NCI-H2081 treated with DMSO at 0.1 percent for 48 hours (cell line): ENCODE measurements around the gene FEV.
A peak's percentile ranks its signal among the peaks of the same experiment; 100 is the strongest.
"Not testable (repeated sequence)": the region's sequence is repeated elsewhere in the genome, so short reads cannot be mapped to it uniquely, and the experiment has no call there.

Experiments used
- DNase-seq: peaks from one replicate; lab custom pipeline; 2025; lab: John Stamatoyannopoulos, UW

Gene FEV

DNA sequence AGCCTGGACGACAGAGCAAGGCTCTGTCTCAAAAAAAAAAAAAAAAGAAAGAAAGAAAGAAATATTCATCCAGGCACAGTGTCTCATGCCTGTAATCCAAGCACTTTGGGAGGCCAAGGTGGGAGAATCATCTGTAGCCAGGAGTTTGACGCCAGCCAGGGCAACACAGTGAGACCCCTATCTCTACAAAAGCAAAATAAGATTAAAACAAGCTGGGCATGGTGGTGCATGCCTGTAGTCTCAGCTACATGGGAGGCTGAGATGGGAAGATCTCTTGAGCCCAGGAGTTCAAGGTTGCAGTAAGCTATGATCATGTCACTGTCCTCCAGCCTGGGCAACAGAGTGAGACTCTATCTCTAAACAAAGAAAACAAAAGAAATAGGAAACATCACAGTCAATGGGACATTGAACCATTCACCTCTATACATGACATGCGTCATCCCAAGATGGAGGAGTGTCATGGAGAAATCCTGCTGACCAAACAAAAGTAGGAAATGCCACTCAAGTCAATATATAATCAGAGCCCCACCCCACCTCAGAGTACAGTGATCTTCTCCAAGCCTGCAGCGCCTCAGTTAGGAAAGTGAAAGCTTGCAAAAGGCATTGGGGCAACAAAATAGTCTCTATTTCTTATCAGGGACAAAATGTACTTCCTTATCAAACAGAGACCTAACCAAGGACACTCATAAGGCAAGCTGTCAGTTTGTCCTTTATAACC, 9.8 kb downstream of the FEV start:
- DNase-seq, result no peak

DNA sequence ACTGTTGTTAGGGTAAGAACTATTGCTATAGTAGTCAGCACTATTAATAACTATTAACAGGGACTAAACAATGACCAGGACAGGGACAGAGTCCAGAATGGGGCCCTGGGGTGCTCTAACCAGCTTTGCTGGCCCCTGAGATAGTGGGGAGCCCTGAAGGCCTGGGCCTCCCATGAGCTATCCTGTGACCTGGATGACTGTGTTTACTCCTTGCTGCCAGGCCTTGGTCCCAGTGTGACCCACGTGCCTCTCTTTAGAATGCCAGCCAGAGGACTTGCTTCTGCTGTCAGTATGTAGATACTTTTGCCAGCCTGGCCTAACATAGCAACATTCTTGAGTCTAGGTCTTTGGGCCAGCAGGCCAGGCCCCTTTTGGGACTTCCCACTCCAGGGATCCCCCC, 14.1 kb downstream of the FEV start:
- no peak for DNase-seq

DNA sequence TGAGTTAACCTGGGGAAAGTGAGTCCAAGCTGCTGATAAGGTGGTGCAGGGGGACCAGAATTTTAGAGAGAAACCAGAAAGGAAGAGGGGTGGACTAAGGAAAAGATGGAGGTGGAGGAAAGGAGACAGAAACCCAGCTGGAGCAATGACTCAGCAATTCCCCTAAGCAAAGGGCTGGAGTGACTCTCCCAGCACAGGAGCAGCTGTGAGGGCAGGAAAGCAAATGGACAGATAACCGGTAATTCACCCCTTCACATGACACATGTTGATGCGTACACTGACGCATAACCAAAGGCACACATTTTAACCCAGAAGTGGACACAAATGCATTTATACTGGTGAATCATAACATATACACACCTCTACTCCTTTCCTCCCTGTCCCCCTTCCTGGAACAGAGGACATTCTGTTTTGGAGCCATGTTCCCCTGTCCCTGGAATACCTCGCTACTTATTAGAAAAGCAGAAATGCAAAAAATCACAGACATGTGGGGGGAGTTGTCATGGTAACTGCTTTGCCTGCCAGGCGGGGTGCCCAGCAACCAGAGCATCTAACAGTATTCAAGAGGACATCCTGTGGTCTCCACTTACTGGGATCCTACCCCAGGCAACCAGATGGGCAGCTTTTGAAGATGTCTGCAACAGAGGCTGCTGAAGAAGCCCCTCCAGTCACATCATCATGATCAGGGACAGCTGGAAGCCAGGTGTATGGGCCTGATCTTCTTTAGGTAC, 20.8 kb downstream of the FEV start:
- DNase-seq, result no peak

DNA sequence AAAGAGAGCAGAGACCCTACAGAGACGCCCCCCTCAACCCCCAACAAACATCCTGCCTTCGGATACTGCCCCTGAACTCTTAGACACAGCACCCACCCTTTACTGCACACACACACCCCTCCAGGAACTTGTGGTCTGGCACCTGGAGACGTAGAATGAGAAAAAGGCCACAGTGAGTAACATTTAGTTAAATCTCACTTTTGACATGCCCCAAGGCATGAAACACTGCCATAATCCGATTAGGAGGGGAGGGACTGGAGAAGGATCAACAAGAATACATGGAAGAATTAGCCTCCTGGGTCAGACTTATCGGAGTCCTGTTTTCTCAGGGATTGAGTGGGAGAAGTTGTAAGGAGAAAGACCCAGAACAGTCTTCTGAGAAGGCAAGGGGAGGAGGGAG, 21.4 kb downstream of the FEV start:
- DNase-seq, result no peak

DNA sequence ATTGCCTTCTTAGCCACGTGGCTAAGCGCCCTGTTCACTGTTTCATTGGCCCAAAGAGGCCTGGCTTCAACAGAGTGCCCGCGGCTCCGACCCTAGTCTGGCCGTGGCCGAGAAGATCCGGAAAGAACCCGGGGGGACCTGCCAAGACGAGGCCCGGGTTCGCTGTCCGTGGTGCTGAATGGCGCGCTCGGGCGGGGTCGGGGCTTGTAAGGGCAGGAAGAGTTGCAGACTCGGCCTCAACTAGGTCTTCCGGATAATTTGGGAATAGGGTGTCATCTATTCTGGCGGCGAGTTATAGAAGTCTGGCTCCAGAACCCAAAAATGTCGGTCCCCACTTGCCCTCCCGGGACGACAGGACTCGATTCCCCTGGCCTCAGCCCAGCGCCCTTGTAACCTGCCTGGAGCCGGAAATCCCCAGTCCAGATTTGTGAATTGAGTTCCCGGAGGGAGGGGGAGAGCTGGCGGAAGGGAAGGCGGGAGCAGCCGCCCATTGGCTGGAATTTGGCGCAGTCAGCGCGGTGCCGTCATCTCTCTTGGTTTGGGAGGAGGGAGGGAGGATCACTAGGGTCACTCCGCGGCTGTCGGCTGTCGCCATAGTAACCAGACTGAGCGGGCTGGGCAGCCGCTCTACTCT, 22.0 kb downstream of the FEV start:
- DNase-seq, result peak; percentile 91

DNA sequence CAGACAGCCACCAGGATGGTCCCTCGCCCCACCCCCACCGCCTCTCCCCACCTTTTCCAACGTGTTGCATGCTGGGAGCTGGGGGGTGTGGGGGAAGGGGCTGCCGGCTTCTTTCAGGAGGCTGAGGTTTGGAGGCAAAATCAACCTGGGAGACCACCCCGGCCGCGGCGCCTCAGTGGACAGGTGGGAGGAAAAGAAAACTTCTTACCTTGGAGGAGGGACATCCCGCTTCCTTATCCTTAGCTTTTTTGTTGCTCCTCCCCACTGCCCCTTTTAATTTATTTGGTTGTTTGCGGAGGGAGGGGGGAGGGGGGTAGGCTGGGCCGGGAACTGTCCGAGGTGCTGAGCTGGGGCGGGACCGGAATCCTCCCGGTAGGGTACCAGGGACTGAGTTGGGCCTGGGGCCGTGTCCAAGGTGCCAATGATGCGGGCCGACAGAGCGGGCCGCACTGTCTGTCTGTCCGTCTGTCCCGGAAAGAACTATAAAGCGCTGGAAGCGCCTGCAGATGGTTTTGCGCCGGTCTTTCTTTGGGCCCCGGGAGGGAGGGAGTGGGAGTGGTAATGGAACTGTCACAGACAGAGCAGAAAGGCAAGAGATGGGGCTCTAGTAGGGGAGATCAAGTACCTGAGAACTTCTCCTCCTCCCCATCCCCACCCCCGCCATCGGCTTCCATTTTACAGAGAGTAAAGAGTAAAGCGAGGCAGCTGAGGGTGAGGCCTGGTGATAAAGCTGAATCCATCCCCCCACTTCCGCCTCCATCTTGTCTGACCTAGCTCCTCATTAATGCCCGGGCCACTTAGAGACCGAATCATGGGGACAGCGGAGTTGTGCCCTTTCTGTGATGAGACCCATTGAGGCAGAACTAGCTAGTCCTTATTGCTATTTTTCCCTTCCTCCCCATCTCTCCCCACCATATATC, 23.1 kb downstream of the FEV start:
- no peak for DNase-seq

DNA sequence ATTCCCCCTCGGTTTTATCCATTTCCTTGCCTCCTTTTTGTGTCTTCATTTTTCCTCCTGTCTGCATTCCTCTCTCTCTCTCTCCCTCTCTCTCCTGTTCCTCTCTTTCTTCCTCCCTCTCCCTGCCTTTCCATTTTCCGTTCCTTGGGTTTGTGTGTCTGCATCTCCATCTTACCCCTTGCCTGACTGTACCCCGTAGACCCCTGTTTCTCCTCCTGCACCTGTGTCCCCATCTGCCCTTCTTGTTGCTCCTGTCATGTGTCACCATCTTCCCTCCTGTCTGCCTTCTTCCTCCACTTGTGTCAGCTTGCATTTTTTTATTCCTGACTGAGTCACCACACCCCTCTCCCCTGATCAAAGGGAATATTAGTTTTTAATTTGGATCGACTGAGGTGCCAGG, 23.8 kb downstream of the FEV start:
- DNase-seq, result no peak

DNA sequence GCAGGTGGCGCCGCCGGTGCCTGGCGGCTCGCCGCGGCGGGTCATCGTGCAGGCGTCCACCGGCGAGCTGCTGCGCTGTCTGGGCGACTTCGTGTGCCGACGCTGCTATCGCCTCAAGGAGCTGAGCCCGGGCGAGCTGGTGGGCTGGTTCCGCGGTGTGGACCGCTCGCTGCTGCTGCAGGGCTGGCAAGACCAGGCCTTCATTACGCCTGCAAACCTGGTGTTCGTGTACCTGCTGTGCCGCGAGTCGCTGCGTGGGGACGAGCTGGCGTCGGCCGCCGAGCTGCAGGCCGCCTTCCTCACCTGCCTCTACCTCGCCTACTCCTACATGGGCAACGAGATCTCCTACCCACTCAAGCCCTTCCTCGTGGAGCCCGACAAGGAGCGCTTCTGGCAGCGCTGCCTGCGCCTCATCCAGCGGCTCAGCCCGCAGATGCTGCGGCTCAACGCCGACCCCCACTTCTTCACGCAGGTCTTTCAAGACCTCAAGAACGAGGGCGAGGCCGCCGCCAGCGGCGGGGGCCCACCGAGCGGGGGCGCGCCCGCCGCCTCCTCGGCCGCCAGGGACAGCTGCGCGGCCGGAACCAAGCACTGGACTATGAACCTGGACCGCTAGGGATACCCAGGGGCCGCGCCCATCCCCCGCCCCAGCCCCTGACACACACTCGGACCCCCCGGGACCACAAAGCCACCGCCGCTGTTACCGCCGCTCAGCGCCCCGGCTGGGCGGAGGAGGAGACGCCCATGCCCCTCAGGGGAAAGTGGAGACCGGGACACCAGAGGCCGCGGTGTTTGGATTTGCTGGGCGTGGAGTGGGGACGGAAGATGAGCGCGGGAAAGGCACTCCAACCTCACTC, 24.4 kb downstream of the FEV start:
- DNase-seq, result no peak

DNA sequence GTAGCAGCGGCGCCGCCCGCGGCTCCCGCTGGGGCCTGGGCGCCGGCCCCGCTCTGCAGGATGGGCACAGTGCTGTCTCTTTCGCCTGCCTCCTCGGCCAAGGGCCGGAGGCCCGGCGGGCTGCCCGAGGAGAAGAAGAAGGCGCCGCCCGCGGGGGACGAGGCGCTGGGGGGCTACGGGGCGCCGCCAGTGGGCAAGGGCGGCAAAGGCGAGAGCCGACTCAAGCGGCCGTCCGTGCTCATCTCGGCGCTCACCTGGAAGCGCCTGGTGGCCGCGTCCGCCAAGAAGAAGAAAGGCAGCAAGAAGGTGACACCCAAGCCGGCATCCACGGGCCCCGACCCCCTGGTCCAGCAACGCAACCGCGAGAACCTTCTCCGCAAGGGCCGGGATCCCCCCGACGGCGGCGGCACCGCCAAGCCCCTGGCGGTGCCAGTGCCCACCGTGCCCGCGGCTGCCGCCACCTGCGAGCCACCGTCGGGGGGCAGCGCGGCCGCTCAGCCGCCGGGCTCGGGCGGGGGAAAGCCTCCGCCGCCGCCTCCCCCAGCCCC, 25.1 kb downstream of the FEV start:
- no peak for DNase-seq

DNA sequence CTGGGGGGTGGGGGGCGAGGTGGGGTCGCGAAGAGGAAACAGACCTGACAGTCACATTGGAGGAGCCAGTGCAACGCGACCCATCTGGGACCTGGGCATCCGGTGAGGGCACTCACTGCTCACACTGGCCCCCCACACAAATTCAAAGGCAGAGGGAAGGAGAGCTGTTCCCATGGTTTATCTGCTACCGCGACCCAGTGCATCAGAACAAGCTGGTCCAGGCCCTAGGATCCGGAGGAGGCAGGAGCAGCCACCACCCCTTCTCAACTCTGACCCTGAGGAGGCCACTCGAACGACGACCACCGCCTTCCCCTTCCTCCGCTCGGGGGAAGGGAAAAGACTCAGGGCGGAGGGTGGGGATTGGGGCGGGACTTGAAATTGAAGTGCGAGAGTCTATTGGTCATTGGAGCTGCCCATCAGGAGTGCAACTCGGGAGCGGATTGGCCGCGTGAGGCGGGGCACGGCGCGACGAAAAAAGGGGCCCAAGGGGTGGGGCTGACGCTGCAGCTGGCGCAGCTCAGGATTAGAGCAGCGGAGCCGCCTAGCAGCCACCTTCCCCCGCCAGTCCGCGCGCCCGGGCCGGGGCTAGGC, 25.7 kb downstream of the FEV start, which contains the start of gene CDK5R2:
CDK5R2 (plus strand) TSS at position 526 of the 591 bp plus-strand sequence. CDS start 155 bp downstream, outside the sequence.
- peak; percentile 76 for DNase-seq

DNA sequence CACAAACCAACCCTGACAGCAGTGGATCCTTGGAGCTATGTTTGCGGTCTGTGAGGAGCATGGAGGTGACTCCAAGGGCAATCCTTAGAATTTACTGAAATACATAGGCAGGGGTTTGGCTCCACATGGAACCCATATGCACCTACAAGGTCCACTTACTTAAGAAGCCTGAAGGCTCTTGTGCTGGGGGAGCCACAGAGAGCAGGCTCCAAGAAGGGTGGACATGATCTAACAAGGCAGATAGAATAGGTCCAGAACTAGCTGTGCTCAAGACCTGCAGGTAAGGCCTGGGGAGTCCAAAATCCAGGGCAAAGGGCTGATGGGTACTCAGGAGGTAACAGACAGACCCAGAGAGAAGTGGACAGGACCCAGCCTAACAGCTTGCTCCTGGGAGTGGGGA, 26.7 kb downstream of the FEV start:
- DNase-seq, result no peak

DNA sequence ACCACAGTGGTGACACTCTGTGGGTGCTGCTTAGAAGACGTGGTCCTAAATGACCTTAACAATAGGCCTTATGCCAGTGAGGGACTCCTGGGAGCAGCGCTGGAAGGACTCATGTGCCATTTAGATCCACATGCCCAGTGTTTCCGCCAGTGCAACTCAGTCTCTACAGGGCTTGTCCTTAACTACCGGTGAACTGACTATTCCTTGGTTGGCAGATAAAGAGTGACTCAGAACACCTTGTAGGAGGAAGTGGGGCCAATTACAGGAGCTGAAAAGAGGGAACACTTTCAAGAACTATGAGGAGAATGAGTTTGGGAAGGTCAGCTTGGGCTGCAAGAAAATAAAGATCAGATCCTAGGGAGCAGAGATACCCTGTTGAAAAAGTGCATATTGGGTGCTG, 27.3 kb downstream of the FEV start:
- no peak for DNase-seq

DNA sequence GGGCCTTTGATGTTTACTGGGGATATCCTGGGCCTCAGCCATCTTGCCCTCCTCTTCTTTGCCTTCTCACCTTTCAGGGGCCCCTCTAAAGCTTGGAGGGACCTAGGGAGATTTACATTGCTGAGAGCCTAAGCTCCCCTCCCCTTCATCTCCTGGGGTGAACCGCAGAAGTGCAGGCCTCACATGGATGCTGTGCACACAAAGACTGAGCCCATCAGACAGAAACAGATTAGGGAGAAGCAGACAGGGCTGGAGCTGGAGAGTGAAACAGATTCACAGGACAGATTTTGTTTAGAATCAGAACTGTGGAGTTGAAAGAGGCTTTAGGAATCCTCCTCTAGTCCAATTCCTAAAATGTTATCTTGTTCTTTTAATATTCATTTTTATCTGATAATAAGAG, 28.9 kb downstream of the FEV start:
- no peak for DNase-seq

DNA sequence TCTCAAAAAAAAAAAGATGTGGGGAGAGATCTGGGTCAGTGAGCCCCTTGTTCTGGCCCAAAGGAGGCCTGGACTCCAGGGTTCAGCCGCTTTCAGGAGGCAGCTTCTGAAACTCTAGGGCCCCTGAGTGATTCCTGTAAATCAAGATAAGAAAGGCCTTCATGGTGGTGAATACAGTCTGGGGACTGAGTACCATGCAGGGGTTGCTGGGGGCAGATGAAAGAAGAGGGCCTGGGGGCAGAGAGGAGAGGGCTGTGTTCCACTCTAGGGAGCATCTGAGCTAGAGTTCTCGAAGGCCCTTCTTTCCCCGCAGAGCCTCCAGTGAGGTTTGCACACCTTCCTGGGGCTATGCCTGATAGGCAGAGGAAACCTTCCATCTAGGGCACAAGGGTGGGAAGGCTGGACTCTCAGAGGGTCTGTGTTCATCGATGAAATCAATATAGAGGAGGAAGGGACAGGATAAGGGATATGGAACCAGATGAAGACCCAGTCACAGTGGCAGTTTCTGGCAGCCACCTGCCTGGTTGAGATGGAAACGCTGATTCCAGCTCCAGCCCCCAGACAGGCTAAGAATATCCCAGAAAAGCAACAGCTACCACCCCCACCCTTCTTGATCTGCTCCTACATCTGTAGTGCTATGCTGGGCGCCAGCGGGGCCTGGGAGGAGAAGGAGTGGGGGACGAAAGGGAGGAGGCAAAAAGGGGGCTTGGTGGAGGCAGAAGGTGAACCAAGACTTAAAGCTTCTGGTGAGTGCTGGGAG, 30.3 kb downstream of the FEV start:
- no peak for DNase-seq

DNA sequence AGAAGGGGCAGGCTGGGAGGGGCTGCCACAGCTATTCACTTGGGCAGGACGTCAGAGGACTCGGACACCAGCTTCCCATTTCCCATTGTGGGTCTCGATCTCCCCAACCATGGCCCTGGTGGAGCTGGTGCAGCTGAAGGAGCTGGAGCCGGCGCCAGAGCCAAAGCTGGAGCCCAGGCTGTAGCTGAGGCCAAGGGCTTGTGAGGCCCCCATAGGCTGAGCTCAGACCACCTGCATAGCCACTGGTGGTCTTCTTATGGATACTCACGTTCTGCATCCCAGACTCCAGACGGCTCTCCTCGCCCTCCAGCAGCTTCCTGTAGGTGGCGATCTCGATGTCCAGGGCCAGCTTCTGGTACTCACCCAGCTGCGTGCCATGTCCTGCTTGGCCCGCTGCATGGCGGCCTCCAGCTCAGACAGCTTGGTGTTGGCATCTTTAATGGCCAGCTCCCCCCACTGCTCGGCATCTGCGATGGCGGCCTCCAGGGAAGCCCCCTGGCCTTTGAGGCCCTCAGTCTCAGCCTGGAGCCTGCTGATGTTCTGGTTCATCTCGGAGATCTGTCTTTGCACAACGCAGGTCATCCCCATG, 31.5 kb downstream of the FEV start:
- DNase-seq, result no peak

DNA sequence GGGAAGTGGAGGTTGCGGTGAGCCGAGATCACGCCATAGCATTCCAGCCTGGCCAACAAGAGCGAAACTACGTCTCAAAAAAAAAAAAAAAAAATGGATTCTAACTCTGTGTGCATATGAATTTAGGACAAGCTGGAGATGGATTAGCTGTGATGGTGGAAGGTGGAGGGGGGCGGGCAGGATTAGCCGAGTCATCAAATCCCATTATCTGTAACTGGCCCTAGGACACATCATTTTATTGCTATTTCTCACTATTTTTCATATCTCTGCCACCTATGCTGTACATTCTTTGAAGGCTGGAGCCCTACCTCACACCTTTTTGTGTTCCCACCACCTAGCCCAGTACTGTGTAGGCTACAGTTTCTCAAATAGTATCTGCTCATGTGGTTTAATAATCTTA, 32.8 kb downstream of the FEV start:
- DNase-seq, result no peak

DNA sequence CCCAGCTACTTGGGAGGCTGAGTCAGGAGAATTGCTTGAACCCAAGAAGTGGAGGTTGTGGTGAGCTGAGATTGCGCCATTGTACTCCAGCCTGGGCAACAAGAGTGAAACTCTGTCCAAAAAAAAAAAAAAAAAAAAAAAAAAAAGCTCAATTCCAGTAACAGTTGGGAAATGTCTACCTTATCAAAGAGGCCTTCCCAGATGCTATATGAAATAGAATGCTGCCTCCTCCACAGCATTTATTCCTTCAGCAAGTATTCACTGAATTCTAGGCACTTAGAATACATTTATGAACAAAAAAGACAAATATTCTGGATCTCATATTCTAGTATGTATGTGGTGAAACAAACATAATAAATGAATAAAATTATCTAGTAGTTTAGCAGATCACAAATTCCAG, 38.4 kb downstream of the FEV start:
- no peak for DNase-seq

DNA sequence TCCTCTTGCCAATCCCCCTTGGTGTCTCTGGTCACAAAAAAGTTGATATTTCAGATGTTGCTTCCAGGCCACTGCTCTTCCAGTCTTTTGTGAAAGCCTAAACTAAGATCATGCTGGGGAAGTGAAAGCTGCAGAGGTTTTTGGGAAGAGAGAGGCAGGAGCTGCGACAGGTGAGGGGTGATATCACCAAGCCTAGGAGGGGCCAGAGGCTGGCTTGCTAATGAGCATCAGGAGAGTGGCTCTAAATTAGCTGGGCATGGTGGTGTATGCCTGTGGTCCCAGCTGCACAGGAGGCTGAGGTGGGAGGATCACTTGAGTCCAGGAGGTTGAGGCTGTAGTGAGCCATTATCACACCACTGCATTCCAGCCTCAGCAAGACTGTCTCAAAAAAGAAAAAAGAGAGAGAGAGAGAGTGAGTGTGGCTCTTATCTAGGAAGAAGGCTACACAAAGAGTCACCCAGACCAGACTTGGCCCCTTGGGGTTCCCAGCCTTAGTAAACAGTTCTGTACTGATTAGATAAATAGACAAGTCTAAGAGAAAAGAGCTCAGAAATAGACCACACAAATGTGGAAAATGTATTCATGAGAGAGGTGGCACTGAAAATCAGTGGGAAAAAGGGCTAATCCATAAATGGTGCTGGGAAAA, 40.1 kb downstream of the FEV start:
- DNase-seq, result no peak

DNA sequence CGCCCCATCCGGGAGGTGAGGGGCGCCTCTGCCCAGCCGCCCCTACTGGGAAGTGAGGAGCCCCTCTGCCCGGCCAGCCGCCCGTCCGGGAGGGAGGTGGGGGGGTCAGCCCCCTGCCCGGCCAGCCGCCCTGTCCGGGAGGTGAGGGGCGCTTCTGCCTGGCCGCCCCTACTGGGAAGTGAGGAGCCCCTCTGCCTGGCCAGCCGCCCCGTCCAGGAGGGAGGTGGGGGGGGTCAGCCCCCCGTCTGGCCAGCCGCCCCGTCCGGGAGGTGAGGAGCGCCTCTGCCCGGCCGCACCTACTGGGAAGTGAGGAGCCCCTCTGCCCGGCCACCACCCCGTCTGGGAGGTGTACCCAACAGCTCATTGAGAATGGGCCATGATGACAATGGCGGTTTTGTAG, 53.2 kb downstream of the FEV start:
- DNase-seq, result not testable (repeated sequence)
